GM12878 (cell line): ENCODE data around the gene SLC16A6. TPM values are rescaled to one million over a fixed set of nuclear protein-coding genes. Genes with fewer than 3 reads are reported as not detected.
"Not testable (repeated sequence)": the region's sequence is repeated elsewhere in the genome, so short reads cannot be mapped to it uniquely, and the experiment has no call there.

ENCODE experiments used
- ATAC-seq: fragments of 200-7000 bp; cut with Tn5 transposase; 3 replicates; pipeline ENCODE4 v1.9.1; 2020; ENCODE audit warnings: mild to moderate bottlenecking, moderate library complexity
- BruUV-seq: library from RNA; stranded (reverse); fragments of 400-500 nt; replicated peaks from 2 replicates; lab custom pipeline; 2021; lab: Mats Ljungman, UMichigan
- CTCF ChIA-PET: fragments of 300-600 bp; sonication (Branson Sonifier 250); formaldehyde crosslinking; extraction: SDS; loops from one replicate; lab custom pipeline; 2021; ENCODE audit warnings: inconsistent platforms; lab: Yijun Ruan, JAX
- POLR2A ChIA-PET: fragments of 350-600 bp; formaldehyde crosslinking; extraction: SDS; loops from one replicate; lab custom pipeline; 2021; ENCODE audit warnings: inconsistent platforms; lab: Charles Lee
- RAD21 ChIA-PET: fragments of 300-600 bp; sonication (Branson Sonifier 250); formaldehyde crosslinking; loops from one replicate; lab custom pipeline; 2023; ENCODE audit warnings: antibody characterized with exemption; ENCODE audit not compliant: unreplicated experiment; lab: Charles Lee
- SMC1A ChIA-PET: fragments of 300-600 bp; sonication (Branson Sonifier 250); formaldehyde crosslinking; loops from one replicate; lab custom pipeline; 2023; ENCODE audit not compliant: unreplicated experiment, uncharacterized antibody; lab: Charles Lee
- DNase-seq: peaks from one replicate; pipeline ENCODE4 v3.0.0-alpha.2; 2011; ENCODE audit warnings: low read depth, low spot score
- FAIRE-seq: peaks from 3 replicates; lab custom pipeline; 2011; peaks lifted over from hg19 to GRCh38; lab: Jason Lieb, UNC
- H2AFZ ChIP-seq: 2 replicates; pipeline ENCODE4 v1.6.0; 2011; ENCODE audit warnings: low read depth, low read length, control low read depth; ENCODE audit not compliant: control insufficient read depth
- H3K27ac ChIP-seq: 2 replicates; pipeline ENCODE4 v1.5.1; 2011; ENCODE audit warnings: control low read depth; ENCODE audit not compliant: control insufficient read depth, insufficient read depth
- H3K27me3 ChIP-seq, 2 experiments: replicated peaks in 1 of 2; 2 replicates each; pipeline versions ENCODE4 v1.6.0 to v1.6.1; 2011; ENCODE audit warnings: low read length in 1 of 2; ENCODE audit not compliant: control insufficient read depth in 2 of 2, insufficient read depth in 2 of 2
- H3K36me3 ChIP-seq, 2 experiments: 2 replicates each; pipeline ENCODE4 v1.5.1; 2011; ENCODE audit warnings: low read length in 1 of 2; ENCODE audit not compliant: control insufficient read depth in 2 of 2, insufficient read depth in 2 of 2
- H3K4me1 ChIP-seq: 2 replicates; pipeline ENCODE4 v1.6.1; 2011; ENCODE audit warnings: mild to moderate bottlenecking, low read length, moderate library complexity, mixed read lengths; ENCODE audit not compliant: control insufficient read depth, insufficient read depth
- H3K4me2 ChIP-seq: 2 replicates; pipeline ENCODE4 v1.6.0; 2011; ENCODE audit warnings: control low read depth; ENCODE audit not compliant: control insufficient read depth, insufficient read depth
- H3K4me3 ChIP-seq: fragments of 200-600 bp; sonication (generic); 2 replicates; pipeline ENCODE4 v1.5.1; 2016
- H3K79me2 ChIP-seq: 2 replicates; pipeline ENCODE4 v1.6.0; 2011; ENCODE audit warnings: low read length; ENCODE audit not compliant: control insufficient read depth, insufficient read depth
- H3K9ac ChIP-seq: 2 replicates; pipeline ENCODE4 v1.8.0; 2011; ENCODE audit warnings: low read length, control low read depth, mixed read lengths; ENCODE audit not compliant: control insufficient read depth, insufficient read depth
- H3K9me3 ChIP-seq: replicated peaks from 3 replicates; pipeline ENCODE4 v1.5.1; 2011; ENCODE audit warnings: mild to moderate bottlenecking, low read length; ENCODE audit not compliant: control insufficient read depth, insufficient read depth
- H4K20me1 ChIP-seq: 2 replicates; pipeline ENCODE4 v1.6.0; 2011; ENCODE audit not compliant: control insufficient read depth, insufficient read depth
- WGBS: methylation state at CpG from one replicate; pipeline ENCODE4 v1.1.6; 2016; ENCODE audit warnings: low lambda C conversion rate; ENCODE audit not compliant: insufficient replicate concordance, insufficient coverage; ENCODE audit errors: missing lambda C conversion rate; 5-methylcytosine and 5-hydroxymethylcytosine counted together
- in situ Hi-C: fragments of 300-500 bp; cut with MboI; formaldehyde crosslinking; loops from 9 replicates; pipeline ENCODE4 v1.14.3; 2018; ENCODE audit warnings: mixed read lengths
- intact Hi-C: fragments of 100-400 bp; cut with micrococcal nuclease; formaldehyde crosslinking; loops from one replicate; pipeline ENCODE4 v1.14.2; 2022; ENCODE audit not compliant: unreplicated experiment
- polyA plus RNA-seq, 11 experiments: library from polyadenylated mRNA; depleted of rRNA in 4 of 11; unstranded in 6 of 11; stranded (reverse) in 5 of 11; fragments of >200 nt; fragmentation: Nextera tagmentation in 4 of 11; fragmentation: Illumina TruSeq in 1 of 11; extraction: Ambion mirVana in 4 of 11; extraction: Trizol in 1 of 11; gene quantifications; 1 replicate in 1 of 11; 2 replicates in 10 of 11; pipeline versions ENCODE4 v1.2.1 to v1.2.3, GENCODE V29; 2011 to 2016; ENCODE audit warnings: inconsistent platforms in 2 of 11, missing spikeins in 2 of 11, low read depth in 1 of 11
- total RNA-seq, 4 experiments: library from RNA; depleted of rRNA in 3 of 4; stranded (reverse); fragments of >200 nt in 3 of 4; fragmentation: Illumina TruSeq in 1 of 4; extraction: Trizol in 1 of 4; gene quantifications; 2 replicates each; pipeline versions ENCODE4 v1.2.1 to v1.2.3, GENCODE V29; 2013 to 2021

SLC16A6 gene
- total and polyA plus RNA-seq, 10 of the 15 experiments (the other 5 are each of a cell fraction or from before 2014, with no cell fraction given) = 2.4 to 8.8 (median 6.0) TPM

DNA sequence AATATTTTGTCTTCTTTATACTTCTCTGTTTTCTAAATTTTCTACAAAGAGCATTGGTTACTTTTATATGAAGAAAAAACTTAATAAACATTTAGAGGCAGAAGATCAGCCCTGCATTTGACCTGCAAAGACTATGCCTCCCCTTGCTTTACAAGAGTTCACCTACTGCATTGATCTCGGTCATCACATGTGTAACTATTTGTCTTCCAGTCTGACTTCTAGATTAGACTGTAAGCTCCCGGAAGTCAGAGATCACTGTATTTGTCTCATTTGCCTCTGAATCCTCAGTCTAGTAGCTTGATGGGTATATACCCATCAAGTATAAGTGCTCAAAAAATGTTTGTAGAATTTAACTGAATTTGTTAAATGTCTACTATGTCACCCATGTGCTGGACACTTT, 70.7 kb downstream of the SLC16A6 start:
- H3K4me3 ChIP-seq, DNase-seq, H4K20me1 ChIP-seq, H3K36me3 ChIP-seq, H3K79me2 ChIP-seq, H3K4me1 ChIP-seq, RAD21 ChIA-PET, H3K9me3 ChIP-seq, H2AFZ ChIP-seq, ATAC-seq, intact Hi-C loops, H3K27ac ChIP-seq, H3K27me3 ChIP-seq, BruUV-seq, in situ Hi-C loops, SMC1A ChIA-PET, H3K4me2 ChIP-seq, H3K9ac ChIP-seq: not testable (repeated sequence)
- POLR2A ChIA-PET = interaction anchor here (0.7 to 0.9 kb wide), 2 partner anchors 29 to 165 kb away, joined by 3 read pairs; no protein-coding TSS in a partner anchor
- FAIRE-seq = peak; percentile 44
- CTCF ChIA-PET = interaction anchor here (0.8 kb wide), 1 partner anchor 49 kb away, joined by 3 read pairs; no protein-coding TSS in a partner anchor
- 33% methylated on average over 2 of the region's 2 CpGs for WGBS

DNA sequence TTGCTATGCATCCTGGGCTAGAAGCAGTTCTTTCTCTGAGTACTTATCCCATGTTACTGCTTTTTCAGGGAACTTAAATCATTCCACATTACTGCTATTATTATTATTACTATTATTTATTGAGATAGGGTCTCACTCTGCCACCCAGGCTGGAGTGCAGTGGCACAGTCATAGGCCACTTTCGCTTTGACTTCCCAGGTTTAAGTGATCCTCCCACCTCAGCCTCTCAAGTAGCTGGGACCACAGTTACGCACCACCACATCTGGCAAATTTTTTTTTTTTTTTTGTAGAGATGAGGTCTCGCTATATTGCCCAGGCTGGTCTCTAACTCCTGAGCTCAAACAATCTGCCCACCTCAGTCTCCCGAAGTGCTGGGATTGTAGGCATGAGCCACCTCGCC, 71.5 kb downstream of the SLC16A6 start:
- H3K4me2 ChIP-seq, SMC1A ChIA-PET, H3K9me3 ChIP-seq, intact Hi-C loops, H3K27ac ChIP-seq, H3K4me1 ChIP-seq, H2AFZ ChIP-seq, H3K4me3 ChIP-seq, DNase-seq, H3K36me3 ChIP-seq, in situ Hi-C loops, FAIRE-seq, BruUV-seq, ATAC-seq, H3K9ac ChIP-seq, H3K27me3 ChIP-seq, H4K20me1 ChIP-seq, H3K79me2 ChIP-seq: not testable (repeated sequence)
- ChIA-PET CTCF (interaction anchor here (0.8 kb wide), 1 partner anchor 49 kb away, joined by 3 read pairs; no protein-coding TSS in a partner anchor), POLR2A (interaction anchor here (0.7 to 1.1 kb wide), 3 partner anchors 18 to 164 kb away, joined by 3 to 4 read pairs (median 3); no protein-coding TSS in a partner anchor), RAD21 (interaction anchor here (0.9 kb wide), 1 partner anchor 179 kb away, joined by 3 read pairs; no protein-coding TSS in a partner anchor)
- WGBS = 74% methylated on average over 4 of the region's 5 CpGs

Other genes starting within 250 kb of the SLC16A6 start
- gene AMZ2, start 43.1 kb downstream of the SLC16A6 start, total RNA-seq (2014; rRNA removed) = 85.7 and 95.9 TPM in 2 replicates
- 101 and 104 TPM in 2 replicates for gene AMZ2, start 43.1 kb downstream of the SLC16A6 start, total RNA-seq (2014; rRNA removed; fragmentation: Illumina TruSeq; extraction: Trizol)
- 80.4 and 87.7 TPM in 2 replicates for gene AMZ2, start 43.1 kb downstream of the SLC16A6 start, total RNA-seq (2021)
- gene AMZ2, start 43.1 kb downstream of the SLC16A6 start, polyA plus RNA-seq (2011; rRNA removed) = 125 and 185 TPM in 2 replicates
- gene AMZ2, start 43.1 kb downstream of the SLC16A6 start, polyA plus RNA-seq (2014; fragmentation: Illumina TruSeq; extraction: Trizol) = 169 and 200 TPM in 2 replicates
- gene AMZ2, start 43.1 kb downstream of the SLC16A6 start, polyA plus RNA-seq (2014; fragmentation: Nextera tagmentation; extraction: Ambion mirVana) = 100 to 1,000 TPM; 127 to 135 TPM
- 67.4 and 79.1 TPM in 2 replicates for gene AMZ2, start 43.1 kb downstream of the SLC16A6 start, polyA plus RNA-seq (2014; rRNA removed)
- 100 to 1,000 TPM; 182 to 189 TPM for gene AMZ2, start 43.1 kb downstream of the SLC16A6 start, polyA plus RNA-seq (2016; fragmentation: Nextera tagmentation; extraction: Ambion mirVana)
- gene ARSG, start 368 bp upstream of the SLC16A6 start, total RNA-seq (2014; rRNA removed) = 6.6 and 10.4 TPM in 2 replicates
- 9.2 and 9.8 TPM in 2 replicates for gene ARSG, start 368 bp upstream of the SLC16A6 start, total RNA-seq (2014; rRNA removed; fragmentation: Illumina TruSeq; extraction: Trizol)
- gene ARSG, start 368 bp upstream of the SLC16A6 start, total RNA-seq (2021) = 7.7 and 9.0 TPM in 2 replicates
- gene ARSG, start 368 bp upstream of the SLC16A6 start, polyA plus RNA-seq (2011; rRNA removed) = 7.5 and 9.3 TPM in 2 replicates
- gene ARSG, start 368 bp upstream of the SLC16A6 start, polyA plus RNA-seq (2014; fragmentation: Illumina TruSeq; extraction: Trizol) = 13.5 and 16.6 TPM in 2 replicates
- gene ARSG, start 368 bp upstream of the SLC16A6 start, polyA plus RNA-seq (2014; fragmentation: Nextera tagmentation; extraction: Ambion mirVana) = 1 to 10 TPM; 2.9 to 3.2 TPM
- 6.8 and 7.4 TPM in 2 replicates for gene ARSG, start 368 bp upstream of the SLC16A6 start, polyA plus RNA-seq (2014; rRNA removed)
- 1 to 10 TPM; 8.3 to 9.2 TPM for gene ARSG, start 368 bp upstream of the SLC16A6 start, polyA plus RNA-seq (2016; fragmentation: Nextera tagmentation; extraction: Ambion mirVana)
- 26.9 and 35.0 TPM in 2 replicates for gene WIPI1, start 166.4 kb upstream of the SLC16A6 start, total RNA-seq (2014; rRNA removed)
- 25.5 and 26.8 TPM in 2 replicates for gene WIPI1, start 166.4 kb upstream of the SLC16A6 start, total RNA-seq (2014; rRNA removed; fragmentation: Illumina TruSeq; extraction: Trizol)
- 23.9 and 24.2 TPM in 2 replicates for gene WIPI1, start 166.4 kb upstream of the SLC16A6 start, total RNA-seq (2021)
- 11.1 and 11.7 TPM in 2 replicates for gene WIPI1, start 166.4 kb upstream of the SLC16A6 start, polyA plus RNA-seq (2011; rRNA removed)
- gene WIPI1, start 166.4 kb upstream of the SLC16A6 start, polyA plus RNA-seq (2014; fragmentation: Illumina TruSeq; extraction: Trizol) = 28.8 and 34.6 TPM in 2 replicates
- gene WIPI1, start 166.4 kb upstream of the SLC16A6 start, polyA plus RNA-seq (2014; fragmentation: Nextera tagmentation; extraction: Ambion mirVana) = 1 to 10 TPM; 6.5 to 7.1 TPM
- 26.0 and 37.7 TPM in 2 replicates for gene WIPI1, start 166.4 kb upstream of the SLC16A6 start, polyA plus RNA-seq (2014; rRNA removed)
- 10 to 100 TPM; 39.1 to 44.5 TPM for gene WIPI1, start 166.4 kb upstream of the SLC16A6 start, polyA plus RNA-seq (2016; fragmentation: Nextera tagmentation; extraction: Ambion mirVana)
- gene PRKAR1A, start 221.3 kb upstream of the SLC16A6 start, total RNA-seq (2014; rRNA removed) = 91.0 and 130 TPM in 2 replicates
- gene PRKAR1A, start 221.3 kb upstream of the SLC16A6 start, total RNA-seq (2014; rRNA removed; fragmentation: Illumina TruSeq; extraction: Trizol) = 129 and 130 TPM in 2 replicates
- 164 and 167 TPM in 2 replicates for gene PRKAR1A, start 221.3 kb upstream of the SLC16A6 start, total RNA-seq (2021)
- 196 and 292 TPM in 2 replicates for gene PRKAR1A, start 221.3 kb upstream of the SLC16A6 start, polyA plus RNA-seq (2011; rRNA removed)
- 120 and 143 TPM in 2 replicates for gene PRKAR1A, start 221.3 kb upstream of the SLC16A6 start, polyA plus RNA-seq (2014; fragmentation: Illumina TruSeq; extraction: Trizol)
- 10 to 100 TPM; 29.1 to 35.6 TPM for gene PRKAR1A, start 221.3 kb upstream of the SLC16A6 start, polyA plus RNA-seq (2014; fragmentation: Nextera tagmentation; extraction: Ambion mirVana)
- 111 and 112 TPM in 2 replicates for gene PRKAR1A, start 221.3 kb upstream of the SLC16A6 start, polyA plus RNA-seq (2014; rRNA removed)
- gene PRKAR1A, start 221.3 kb upstream of the SLC16A6 start, polyA plus RNA-seq (2016; fragmentation: Nextera tagmentation; extraction: Ambion mirVana) = 100 to 1,000 TPM; 191 to 200 TPM